ENCODE data around the gene SYVN1. TPM values are rescaled to one million over a fixed set of nuclear protein-coding genes. Genes with fewer than 3 reads are reported as not detected.
"Not testable (repeated sequence)": the region's sequence is repeated elsewhere in the genome, so short reads cannot be mapped to it uniquely, and the experiment has no call there.

The SYVN1 gene
- total RNA-seq, 2 donors from 2014 or later = 30.2 to 31.6 TPM

- peaks cover 31 to 38% of the 10 kb centered on the region in 2 donors for H3K36me3 Mint-ChIP-seq
Measured at GRCh38 chr11:65121447-65121864, 12.9 kb downstream of the SYVN1 start.

GRCh38 chr11:65120831-65121230, 13.5 kb downstream of the SYVN1 start:
- ATAC-seq (no peak), DNase-seq (ENCODE audit: low spot score in 2 of 2) (no peak)
- H3K36me3 Mint-ChIP-seq = peaks cover 31 to 38% of the 10 kb centered on the region in 2 donors
- peak overlapping the region; percentile 99 to 100 for H3K27ac Mint-ChIP-seq
- H3K9me3 Mint-ChIP-seq = no peaks in the 10 kb centered on the region

More at GRCh38 chr11:65121447-65121864, 12.9 kb downstream of the SYVN1 start:
- ATAC-seq (no peak), DNase-seq (ENCODE audit: low spot score in 2 of 2) (peak in 1 of 2 donors; percentile 36)
- H3K27ac Mint-ChIP-seq = peak overlapping the region; percentile 99 to 100
- no peaks in the 10 kb centered on the region for H3K9me3 Mint-ChIP-seq

- H3K27ac Mint-ChIP-seq = peak overlapping the region; percentile 2 to 99
- H3K9me3 Mint-ChIP-seq = no peaks in the 10 kb centered on the region
- peaks cover 31 to 38% of the 10 kb centered on the region in 2 donors for H3K36me3 Mint-ChIP-seq
Measured at GRCh38 chr11:65119670-65119995, 14.7 kb downstream of the SYVN1 start.

GRCh38 chr11:65118891-65119669, 15.2 kb downstream of the SYVN1 start:
- not testable (repeated sequence) for H3K9me3 Mint-ChIP-seq, ATAC-seq
- Mint-ChIP-seq H3K27ac (peak overlapping the region; percentile 90 to 99), H3K36me3 (peaks cover 26 to 33% of the 10 kb centered on the region in 2 donors)
- peak in 1 of 2 donors; percentile 39 for DNase-seq (ENCODE audit: low spot score in 2 of 2)

More at GRCh38 chr11:65119670-65119995, 14.7 kb downstream of the SYVN1 start:
- no peak for DNase-seq (ENCODE audit: low spot score in 2 of 2)
- ATAC-seq = no peak

GRCh38 chr11:65118097-65118837, 16.1 kb downstream of the SYVN1 start:
- ATAC-seq (no peak), DNase-seq (ENCODE audit: low spot score in 2 of 2) (peak in 1 of 2 donors; percentile 65)
- Mint-ChIP-seq H3K27ac (peak overlapping the region; percentile 94 to 99), H3K9me3 (no peaks in the 10 kb centered on the region), H3K36me3 (peaks cover 25 to 32% of the 10 kb centered on the region in 2 donors)

GRCh38 chr11:65117206-65118096, 16.9 kb downstream of the SYVN1 start, which contains the start of gene ZNHIT2:
Gene ZNHIT2, minus strand, starts transcription at chr11:65117701. Its CDS starts 48 bp downstream, at chr11:65117653.
- peak; percentile 65 to 71 for ATAC-seq
- no peaks in the 10 kb centered on the region for H3K9me3 Mint-ChIP-seq
- H3K36me3 Mint-ChIP-seq = peaks cover 24 to 32% of the 10 kb centered on the region in 2 donors
- H3K27ac Mint-ChIP-seq = peak within 1 kb of the TSS; percentile 98 to 99
- peak; percentile 100 for DNase-seq (ENCODE audit: low spot score in 2 of 2)

- ATAC-seq (peak; percentile 19 to 33), DNase-seq (ENCODE audit: low spot score in 2 of 2) (peak; percentile 58 to 74)
- Mint-ChIP-seq H3K36me3 (peaks cover 15 to 23% of the 10 kb centered on the region in 2 donors), H3K9me3 (no peaks in the 10 kb centered on the region), H3K27ac (peak overlapping the region; percentile 91 to 98)
Measured at GRCh38 chr11:65116370-65117205, 17.7 kb downstream of the SYVN1 start.

GRCh38 chr11:65115361-65116082, 18.8 kb downstream of the SYVN1 start:
- Mint-ChIP-seq H3K27ac (peak overlapping the region in 1 of 2 donors; percentile 91), H3K9me3 (no peaks in the 10 kb centered on the region), H3K36me3 (peaks cover 5 to 13% of the 10 kb centered on the region in 2 donors)
- ATAC-seq = no peak
- DNase-seq (ENCODE audit: low spot score in 2 of 2) = no peak

GRCh38 chr11:65114538-65115171, 19.7 kb downstream of the SYVN1 start:
- no peaks in the 10 kb centered on the region for H3K9me3 Mint-ChIP-seq
- peak overlapping the region in 1 of 2 donors; percentile 60 for H3K27ac Mint-ChIP-seq
- ATAC-seq (no peak), DNase-seq (ENCODE audit: low spot score in 2 of 2) (no peak)
- peaks cover 0 to 5% of the 10 kb centered on the region in 2 donors for H3K36me3 Mint-ChIP-seq

GRCh38 chr11:65113839-65114238, 20.5 kb downstream of the SYVN1 start:
- Mint-ChIP-seq H3K36me3 (peaks cover 0 to 5% of the 10 kb centered on the region in 2 donors), H3K27ac (peak overlapping the region; percentile 88 to 94), H3K9me3 (no peaks in the 10 kb centered on the region)
- no peak for ATAC-seq
- DNase-seq (ENCODE audit: low spot score in 2 of 2) = no peak

- ATAC-seq = no peak
- H3K27ac Mint-ChIP-seq = peak overlapping the region; percentile 88 to 94
- H3K9me3 Mint-ChIP-seq = no peaks in the 10 kb centered on the region
- no peak for DNase-seq (ENCODE audit: low spot score in 2 of 2)
- peaks cover 0 to 5% of the 10 kb centered on the region in 2 donors for H3K36me3 Mint-ChIP-seq
Measured at GRCh38 chr11:65113361-65113756, 21.0 kb downstream of the SYVN1 start.

GRCh38 chr11:65112546-65113360, 21.6 kb downstream of the SYVN1 start:
- DNase-seq (ENCODE audit: low spot score in 2 of 2) (peak in 1 of 2 donors; percentile 83), ATAC-seq (peak; percentile 37 to 49)
- H3K27ac Mint-ChIP-seq = peak overlapping the region; percentile 88 to 94
- H3K36me3 Mint-ChIP-seq = peaks cover 0 to 5% of the 10 kb centered on the region in 2 donors
- no peaks in the 10 kb centered on the region for H3K9me3 Mint-ChIP-seq

GRCh38 chr11:65111744-65112545, 22.4 kb downstream of the SYVN1 start, which contains the start of gene TM7SF2:
Gene TM7SF2, plus strand, starts transcription at chr11:65111872. Its CDS starts 144 bp downstream, at chr11:65112016.
- DNase-seq (ENCODE audit: low spot score in 2 of 2) (peak; percentile 91 to 95), ATAC-seq (peak; percentile 79 to 83)
- peak within 1 kb of the TSS; percentile 88 to 98 for H3K27ac Mint-ChIP-seq
- no peaks in the 10 kb centered on the region for H3K9me3 Mint-ChIP-seq
- peaks cover 0 to 5% of the 10 kb centered on the region in 2 donors for H3K36me3 Mint-ChIP-seq
